K562 (cell line): ENCODE measurements around the gene KMT2E.

Source experiments
- ATF3 ChIP-seq, 2 experiments: fragments of 450-650 bp in 1 of 2; sonication (generic) in 1 of 2; formaldehyde crosslinking in 1 of 2; IDR thresholded peaks in 1 of 2; conservative IDR thresholded peaks in 1 of 2; 2 replicates each; pipeline versions ENCODE4 v1.6.1 to v1.8.1; 2016 to 2023; ENCODE audit warnings: mild to moderate bottlenecking in 2 of 2, moderate library complexity in 2 of 2, inconsistent platforms in 1 of 2, missing genetic modification reagents in 1 of 2
- BRD4 ChIP-seq: fragments of 200-600 bp; sonication (generic); IDR thresholded peaks from 2 replicates; pipeline ENCODE4 v1.6.1; 2017; ENCODE audit warnings: inconsistent platforms
- CTCF ChIP-seq, 3 experiments: IDR thresholded peaks in 2 of 3; conservative IDR thresholded peaks in 1 of 3; 2 replicates each; pipeline ENCODE4 v1.5.1; 2011 to 2012; ENCODE audit warnings: low read length in 3 of 3, mild to moderate bottlenecking in 3 of 3, control low read depth in 2 of 3, improper control_type of control experiment in 1 of 3, inconsistent platforms in 1 of 3, low read depth in 1 of 3, mixed read lengths in 1 of 3, moderate library complexity in 1 of 3; ENCODE audit not compliant: insufficient read depth in 2 of 3
- ELK1 ChIP-seq: sonication (generic); formaldehyde crosslinking; IDR thresholded peaks from 2 replicates; pipeline ENCODE4 v1.8.1; 2022; ENCODE audit warnings: missing genetic modification reagents
- MAFF ChIP-seq: IDR thresholded peaks from 2 replicates; pipeline ENCODE4 v1.6.1; 2012; ENCODE audit warnings: low read length, improper control_type of control experiment
- MEF2A ChIP-seq: IDR thresholded peaks from 2 replicates; pipeline ENCODE4 v1.6.1; 2011; ENCODE audit warnings: low read depth, mild to moderate bottlenecking, low read length, moderate library complexity; ENCODE audit not compliant: control insufficient read depth
- MXI1 ChIP-seq: IDR thresholded peaks from 2 replicates; pipeline ENCODE4 v1.6.1; 2011; ENCODE audit warnings: low read depth, mild to moderate bottlenecking, improper control_type of control experiment, low read length
- RBFOX2 ChIP-seq: fragments of 200-400 bp; formaldehyde crosslinking; IDR thresholded peaks from 2 replicates; pipeline ENCODE4 v1.6.1; 2017; ENCODE audit warnings: low read depth, mild to moderate bottlenecking, low read length, moderate library complexity
- RNF2 ChIP-seq: sonication (generic); IDR thresholded peaks from 2 replicates; pipeline ENCODE4 v1.6.1; 2016
- ZFP36 ChIP-seq: fragments of 150-350 bp; IDR thresholded peaks from 2 replicates; pipeline ENCODE4 v1.6.1; 2018; ENCODE audit warnings: low read length, low read depth; ENCODE audit not compliant: partially characterized antibody
- ZNF583 ChIP-seq: fragments of 250-450 bp; sonication (Bioruptor Pico); IDR thresholded peaks from 2 replicates; pipeline ENCODE4 v1.4.0; 2020
- ZNF766 ChIP-seq: fragments of 200-800 bp; sonication (Bioruptor generic); conservative IDR thresholded peaks from 2 replicates; pipeline ENCODE4 v1.6.1; 2016; ENCODE audit warnings: missing genetic modification characterization, missing compliant biosample characterization
- ZZZ3 ChIP-seq: fragments of 450-650 bp; IDR thresholded peaks from 2 replicates; pipeline ENCODE4 v1.6.1; 2016; ENCODE audit warnings: antibody characterized with exemption, mild to moderate bottlenecking, moderate library complexity
- TF ChIP-seq, protein P1 (sequence below), 3 experiments: fragments of 200-800 bp in 1 of 3; sonication (Bioruptor generic) in 1 of 3; sonication (generic) in 1 of 3; formaldehyde crosslinking in 1 of 3; IDR thresholded peaks; 2 replicates each; pipeline versions ENCODE4 v1.6.1 to v1.8.0; 2016 to 2022; ENCODE audit warnings: mild to moderate bottlenecking in 2 of 3, missing compliant biosample characterization in 2 of 3, missing genetic modification characterization in 2 of 3, missing genetic modification reagents in 1 of 3

DNA sequence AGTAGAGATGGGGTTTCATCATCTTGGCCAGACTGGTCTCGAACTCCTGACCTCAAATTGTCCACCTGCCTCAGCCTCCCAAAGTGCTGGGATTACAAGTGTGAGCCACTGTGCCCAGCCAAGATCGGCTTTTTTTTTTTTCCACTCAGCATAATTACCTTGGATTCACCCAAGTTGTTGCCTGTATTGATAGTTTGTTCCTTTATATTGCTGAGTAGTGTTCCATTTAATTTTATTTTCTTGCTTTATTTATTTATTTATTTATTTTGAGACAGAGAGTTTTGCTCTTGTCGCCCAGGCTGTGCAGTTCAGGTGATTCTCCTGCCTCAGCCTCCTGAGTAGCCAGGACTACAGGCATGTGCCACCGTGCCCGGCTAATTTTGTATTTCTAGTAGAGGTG lies 21.3 kb downstream of the KMT2E start:
- no peak for TF ChIP-seq RNF2
- TF ChIP-seq MXI1, result no peak
- no peak for TF ChIP-seq ZNF583 (CRISPR knock-in tag)
- no peak for TF ChIP-seq BRD4
- no peak for TF ChIP-seq MAFF
- no peak for TF ChIP-seq ZFP36
- TF ChIP-seq ATF3 (IDR thresholded peaks at IDR 0.05), result no peak
- no peak for TF ChIP-seq ATF3 (CRISPR knock-in tag; conservative IDR thresholded peaks at IDR 0.05)
- no peak for TF ChIP-seq ZZZ3
- no peak for TF ChIP-seq ELK1 (CRISPR knock-in tag)
- no peak for TF ChIP-seq MEF2A
- no peak for TF ChIP-seq ZNF766
- TF ChIP-seq, protein P1, sequence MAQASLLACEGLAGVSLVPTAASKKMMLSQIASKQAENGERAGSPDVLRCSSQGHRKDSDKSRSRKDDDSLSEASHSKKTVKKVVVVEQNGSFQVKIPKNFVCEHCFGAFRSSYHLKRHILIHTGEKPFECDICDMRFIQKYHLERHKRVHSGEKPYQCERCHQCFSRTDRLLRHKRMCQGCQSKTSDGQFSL (CRISPR knock-in tag; IDR thresholded peaks at IDR 0.05), result no peak
- TF ChIP-seq, protein P1 (tag; IDR thresholded peaks at IDR 0.05), result no peak
- no peak for TF ChIP-seq CTCF (IDR thresholded peaks at IDR 0.05 in 2 of 3, conservative IDR thresholded peaks at IDR 0.05 in 1 of 3; ENCODE audit: insufficient read depth in 2 of 3, low read depth in 1 of 3, low read length in 3 of 3)
- no peak for TF ChIP-seq RBFOX2
